Gastrocnemius medialis (tissue), 4 donors: ENCODE measurements around the gene PTPRT.

ENCODE experiments used
- CTCF ChIP-seq, 5 experiments: fragments of 450-650 bp in 3 of 5; fragments of 200-600 bp in 2 of 5; sonication (generic) in 2 of 5; IDR thresholded peaks in 4 of 5; conservative IDR thresholded peaks in 1 of 5; 1 replicate in 4 of 5; 2 replicates in 1 of 5; pipeline ENCODE4 v1.5.1; 2016 to 2019; ENCODE audit warnings: antibody characterized with exemption in 5 of 5, mild to moderate bottlenecking in 3 of 5, moderate library complexity in 3 of 5
- POLR2A ChIP-seq, 2 donors: fragments of 450-650 bp; IDR thresholded peaks; one replicate each; pipeline ENCODE4 v1.6.1; 2017; ENCODE audit warnings: antibody characterized with exemption in 2 of 2, mild to moderate bottlenecking in 2 of 2, moderate library complexity in 2 of 2

GRCh38 chr20:43159994-43160393 is 29.7 kb downstream of the PTPRT start:
- TF ChIP-seq CTCF (IDR thresholded peaks at IDR 0.05 in 4 of 5, conservative IDR thresholded peaks at IDR 0.05 in 1 of 5) (no peak), POLR2A (IDR thresholded peaks at IDR 0.05) (no peak)
